ENCODE results near the gene EVC2.
"Not testable (repeated sequence)": the region's sequence is repeated elsewhere in the genome, so short reads cannot be mapped to it uniquely, and the experiment has no call there.

The EVC2 gene

DNA sequence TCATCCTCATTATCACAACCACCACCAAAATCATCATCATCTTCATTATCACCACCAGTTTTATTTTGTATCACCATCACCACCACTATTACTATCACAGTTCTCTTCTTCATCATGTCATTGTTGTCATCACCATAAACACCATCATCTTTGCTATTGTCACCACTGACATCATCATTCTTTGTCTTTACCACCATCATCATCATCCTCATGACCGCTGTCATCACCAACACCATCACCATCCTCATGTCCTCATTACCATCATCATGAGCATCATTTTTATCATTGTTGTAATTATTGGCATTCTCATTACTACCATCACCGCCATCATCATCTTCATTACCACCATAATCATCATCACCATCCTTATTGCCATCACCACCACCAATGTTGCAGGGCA lies 34.0 kb upstream of the EVC2 start:
- no peak for DNase-seq (ENCODE audit: low spot score)

DNA sequence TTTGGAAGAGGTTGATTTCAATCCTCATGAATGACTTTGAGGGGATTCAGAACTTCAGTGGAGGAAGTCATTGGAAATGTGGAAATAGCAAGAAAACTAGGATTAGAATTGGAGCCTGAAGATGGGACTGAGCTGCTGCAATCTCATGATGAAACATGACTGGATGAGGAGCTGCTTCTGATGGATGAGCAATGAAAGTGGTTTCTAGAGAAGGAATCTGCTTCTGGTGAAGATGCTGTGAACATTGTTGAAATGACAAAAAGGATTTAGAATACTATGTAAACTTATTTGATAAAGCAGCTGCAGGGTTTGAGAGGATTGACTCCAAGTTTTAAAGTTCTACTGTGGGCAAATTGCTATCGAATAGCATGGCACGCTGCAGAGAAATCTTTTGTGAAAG lies 29.7 kb upstream of the EVC2 start:
- DNase-seq (ENCODE audit: low spot score), result no peak

DNA sequence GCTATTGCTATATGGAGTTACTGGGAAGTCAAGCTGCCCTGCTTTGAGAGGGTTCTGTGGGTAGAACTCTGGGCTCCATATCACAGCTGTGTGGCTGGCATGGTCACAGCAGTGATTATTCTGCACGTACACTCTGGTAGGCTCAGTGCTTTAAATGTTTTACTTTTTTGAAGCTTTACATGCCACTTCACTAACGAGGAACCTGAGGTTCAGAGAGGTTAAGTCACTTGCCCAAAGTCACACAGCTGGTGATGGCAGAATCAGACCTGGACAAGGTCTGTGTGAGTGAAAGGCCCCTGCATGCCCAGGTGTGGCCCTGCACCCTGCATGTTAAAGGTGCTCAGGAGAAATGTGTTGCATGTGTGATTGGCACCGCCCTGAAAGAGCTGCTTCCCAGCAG lies 27.1 kb upstream of the EVC2 start:
- no peak for DNase-seq (ENCODE audit: low spot score)

DNA sequence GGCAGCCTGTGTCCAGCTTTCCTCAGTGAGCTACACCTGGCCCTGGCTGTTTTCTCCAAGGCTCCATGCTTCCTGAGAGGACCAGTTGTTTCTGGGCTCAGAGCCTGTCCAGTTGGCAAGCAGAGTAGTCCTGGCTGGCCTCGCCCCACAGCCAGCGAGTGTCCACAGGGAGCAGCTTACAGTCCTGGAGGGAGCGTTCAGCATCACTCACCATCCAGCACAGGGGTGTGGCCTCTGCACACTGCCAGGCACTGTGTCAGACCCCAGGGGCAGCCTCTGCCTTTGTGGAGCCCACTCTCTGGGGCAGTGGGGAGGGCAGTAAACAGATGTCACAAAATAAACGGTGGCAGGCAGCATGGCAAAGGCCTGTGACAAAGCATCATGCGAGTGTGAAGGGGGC lies 26.5 kb upstream of the EVC2 start:
- no peak for DNase-seq (ENCODE audit: low spot score)

DNA sequence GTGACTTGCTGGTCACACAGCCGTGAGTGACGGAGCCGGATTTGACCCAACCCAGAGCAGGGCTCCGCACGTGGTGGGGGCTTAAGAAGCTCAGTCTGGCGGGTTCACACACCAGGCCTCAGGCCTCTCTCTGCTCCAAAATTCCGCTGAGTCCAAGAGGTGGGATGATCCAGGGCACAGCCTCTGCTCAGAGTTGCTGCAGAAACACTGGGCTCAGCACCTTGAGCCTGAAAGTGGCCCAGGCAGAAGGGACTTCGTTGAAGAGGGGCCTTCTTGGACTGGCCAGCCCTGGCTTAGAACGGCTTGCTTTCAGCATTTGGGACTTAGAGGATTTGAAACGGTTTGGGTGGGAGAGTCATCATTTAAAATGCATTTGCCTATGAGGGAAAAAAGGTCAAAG lies 23.8 kb upstream of the EVC2 start:
- DNase-seq (ENCODE audit: low spot score), result no peak

DNA sequence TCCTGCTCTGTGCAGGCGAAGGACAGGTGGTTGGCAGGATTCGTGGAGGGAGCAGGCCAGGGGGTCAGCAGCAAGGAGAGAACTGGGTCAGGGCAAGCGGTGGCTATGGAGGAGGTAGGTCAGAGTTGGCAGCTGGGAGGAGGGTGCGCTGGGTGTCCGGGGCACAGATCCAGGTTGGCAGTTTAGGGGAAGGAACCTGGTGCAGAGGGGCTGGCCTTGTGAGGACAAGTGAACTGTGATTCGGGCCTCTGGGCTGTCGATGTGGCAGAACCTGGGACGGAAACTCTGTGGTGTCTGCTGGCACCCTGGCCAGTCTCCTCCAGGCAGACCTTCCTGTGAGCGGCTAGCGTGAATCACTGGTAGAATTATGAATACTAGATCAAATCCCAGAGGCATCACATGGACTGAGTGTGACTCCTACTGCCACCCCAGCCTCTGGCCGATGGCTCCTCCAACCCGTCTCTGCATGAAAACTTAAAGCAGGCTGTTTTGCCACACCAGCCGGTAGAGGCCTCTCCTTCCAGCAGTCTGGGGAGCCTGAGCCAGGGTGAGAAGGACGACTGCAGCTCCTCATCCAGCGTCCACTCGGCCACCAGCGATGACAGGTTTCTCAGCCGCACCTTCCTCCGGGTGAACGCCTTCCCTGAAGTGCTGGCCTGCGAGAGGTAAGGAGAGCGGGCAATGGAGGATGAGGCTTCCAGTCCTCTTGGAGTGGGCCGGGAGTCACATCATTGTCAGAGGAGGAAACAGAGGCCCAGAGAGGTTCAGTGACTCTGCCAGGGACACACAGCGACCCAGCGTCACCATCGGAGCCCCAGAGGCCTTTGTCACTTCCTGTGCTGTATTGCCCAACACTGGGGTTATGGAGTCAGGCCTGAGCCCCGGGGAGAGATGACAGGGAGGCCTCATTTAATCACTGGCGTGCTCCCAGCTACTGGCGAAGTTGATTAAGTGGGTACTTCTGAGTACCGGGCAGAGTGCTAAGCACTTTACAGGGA lies 22.9 kb upstream of the EVC2 start:
- DNase-seq (ENCODE audit: low spot score), result no peak

DNA sequence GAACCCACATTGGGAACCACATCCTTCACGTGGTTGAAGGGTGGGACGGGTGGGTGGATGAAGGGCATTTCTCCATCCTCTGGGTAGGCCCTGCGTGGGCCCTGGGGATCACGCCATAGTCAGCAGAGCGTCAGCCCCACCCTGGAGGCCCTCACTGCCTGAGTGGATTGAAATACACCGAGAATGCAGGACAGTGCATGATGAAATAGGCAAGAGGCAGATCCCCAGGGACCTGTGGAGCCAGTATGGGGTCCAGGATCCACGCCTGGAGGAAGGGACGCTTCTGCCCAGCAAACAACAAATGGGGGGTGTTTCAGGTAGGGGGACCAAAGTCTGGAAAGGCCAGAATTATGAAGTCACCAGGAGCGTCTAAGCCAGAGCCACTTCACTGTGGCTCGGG lies 22.1 kb upstream of the EVC2 start:
- DNase-seq (ENCODE audit: low spot score), result no peak

DNA sequence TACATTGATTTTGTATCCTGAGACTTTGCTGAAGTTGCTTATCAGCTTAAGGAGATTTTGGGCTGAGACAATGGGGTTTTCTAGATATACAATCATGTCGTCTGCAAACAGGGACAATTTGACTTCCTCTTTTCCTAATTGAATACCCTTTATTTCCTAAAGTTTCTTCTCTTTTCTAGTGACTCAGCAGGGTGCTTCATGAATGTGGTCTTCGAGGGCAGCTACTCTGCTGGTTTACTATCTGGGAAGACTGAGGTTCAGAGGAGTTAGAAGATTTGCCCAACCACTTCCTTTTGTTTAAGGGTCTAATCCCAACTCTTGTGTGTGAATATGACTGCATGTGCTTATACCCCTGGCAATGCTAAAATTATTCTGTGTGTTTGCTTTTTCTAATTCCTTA lies 20.1 kb upstream of the EVC2 start:
- not testable (repeated sequence) for DNase-seq (ENCODE audit: low spot score)

DNA sequence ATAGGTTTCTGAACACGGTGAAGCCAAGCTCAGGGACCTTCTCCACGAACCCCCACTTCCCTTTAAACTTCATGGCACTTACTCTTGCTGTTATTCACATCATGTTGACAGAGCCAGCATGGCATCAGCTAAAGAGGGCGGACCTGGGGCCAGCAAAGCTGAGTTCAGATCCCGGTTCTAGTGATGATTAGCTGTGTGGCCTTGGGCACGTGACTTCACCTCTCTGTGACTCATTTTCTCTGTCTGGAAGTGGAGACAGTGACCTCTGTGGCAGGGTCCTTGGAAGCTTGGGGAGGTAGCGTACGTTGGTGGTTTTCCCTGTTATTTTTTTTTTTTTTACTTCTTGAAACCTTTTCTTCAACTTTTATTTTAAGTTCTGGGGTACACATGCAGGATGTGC lies 16.0 kb upstream of the EVC2 start:
- DNase-seq (ENCODE audit: low spot score), result no peak

DNA sequence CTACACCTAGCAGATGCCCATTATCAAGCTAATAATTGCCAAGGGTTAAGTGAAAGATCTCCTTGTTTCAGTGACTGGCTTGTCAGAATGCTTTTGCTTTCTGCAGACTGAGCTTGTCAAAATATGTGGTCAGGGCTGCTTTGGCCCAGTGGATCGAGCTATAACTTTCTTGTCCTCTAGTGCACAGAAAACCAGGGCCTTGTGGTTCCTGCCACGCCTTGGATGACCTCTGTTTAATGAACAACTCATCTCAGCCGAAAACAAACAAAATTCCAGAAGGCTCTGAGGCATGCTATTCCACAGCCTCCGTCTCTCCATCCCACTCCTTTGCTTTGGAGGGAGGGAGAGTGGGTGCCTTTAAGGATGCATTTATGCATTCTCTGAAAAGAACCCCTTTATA lies 14.0 kb upstream of the EVC2 start:
- peak; percentile 11 for DNase-seq (ENCODE audit: low spot score)

DNA sequence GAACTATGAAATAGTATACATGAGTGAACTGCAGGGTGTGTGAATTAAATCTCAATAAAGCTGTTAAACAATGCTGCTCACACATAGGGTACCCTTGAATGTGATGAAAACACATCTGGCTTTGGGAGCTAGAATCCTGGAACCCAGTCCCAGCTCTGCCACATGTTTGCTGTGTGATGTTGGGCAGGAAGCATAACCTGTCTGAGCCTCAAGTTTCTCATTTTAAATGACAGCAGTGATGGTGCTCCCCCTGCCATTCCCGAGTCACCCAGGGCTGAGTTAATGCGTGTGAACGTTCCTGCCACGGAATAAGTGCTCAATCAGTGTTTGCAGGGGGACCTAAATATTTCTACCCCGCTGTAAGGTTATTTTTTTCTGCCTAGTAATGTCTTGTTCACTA lies 13.6 kb upstream of the EVC2 start:
- no peak for DNase-seq (ENCODE audit: low spot score)

DNA sequence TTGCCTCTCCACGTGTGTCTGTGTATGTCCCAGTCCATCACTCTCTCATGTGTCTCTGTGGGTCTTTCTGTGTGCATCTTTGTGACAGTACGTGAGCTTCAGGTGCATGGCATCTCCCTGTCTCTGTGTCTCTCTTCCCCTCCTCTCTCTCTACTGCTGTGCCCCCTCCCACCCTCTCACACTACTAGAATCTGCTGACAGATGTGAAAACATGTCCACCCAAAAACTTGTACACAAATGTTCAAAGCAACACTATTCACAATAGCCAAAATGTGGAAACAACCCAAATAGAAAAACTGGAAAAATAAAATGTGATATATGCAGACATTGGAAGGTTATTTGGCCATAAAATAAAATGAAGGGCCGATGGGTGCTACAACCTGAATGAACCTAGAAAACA lies 12.6 kb upstream of the EVC2 start:
- DNase-seq (ENCODE audit: low spot score), result no peak

DNA sequence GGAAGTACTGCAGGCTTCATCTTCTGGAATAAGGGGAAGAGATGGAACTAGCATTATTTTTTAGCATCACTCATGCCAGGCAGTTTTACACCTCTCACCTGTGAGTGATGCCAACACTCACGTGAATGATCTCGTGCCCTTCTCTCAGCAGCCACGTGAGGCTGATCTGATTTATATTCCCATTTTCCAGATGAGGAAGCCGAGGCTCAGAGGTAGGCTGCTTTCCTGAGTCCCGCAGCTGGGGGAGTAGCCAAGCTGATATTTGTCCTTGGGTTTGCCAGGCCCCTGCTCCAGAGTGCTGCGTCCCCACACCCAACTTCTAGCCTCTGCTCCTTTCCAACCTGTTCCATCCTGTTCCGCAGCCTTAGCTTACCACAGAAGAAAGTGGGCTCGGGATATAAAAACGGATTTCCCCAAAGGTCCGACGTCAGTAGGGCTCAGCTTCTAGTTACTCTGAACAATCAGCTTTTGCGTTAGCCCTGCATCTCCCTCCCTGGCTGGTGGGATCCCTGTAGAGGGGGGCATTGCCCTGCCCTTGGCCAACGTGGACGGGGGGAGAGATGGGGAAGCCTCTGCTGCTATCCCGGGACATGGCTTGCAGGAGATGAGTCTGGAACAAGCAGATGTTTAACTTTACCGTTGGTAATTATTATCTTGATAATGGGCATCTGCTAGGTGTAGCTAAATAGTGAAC lies 11.9 kb upstream of the EVC2 start:
- no peak for DNase-seq (ENCODE audit: low spot score)

DNA sequence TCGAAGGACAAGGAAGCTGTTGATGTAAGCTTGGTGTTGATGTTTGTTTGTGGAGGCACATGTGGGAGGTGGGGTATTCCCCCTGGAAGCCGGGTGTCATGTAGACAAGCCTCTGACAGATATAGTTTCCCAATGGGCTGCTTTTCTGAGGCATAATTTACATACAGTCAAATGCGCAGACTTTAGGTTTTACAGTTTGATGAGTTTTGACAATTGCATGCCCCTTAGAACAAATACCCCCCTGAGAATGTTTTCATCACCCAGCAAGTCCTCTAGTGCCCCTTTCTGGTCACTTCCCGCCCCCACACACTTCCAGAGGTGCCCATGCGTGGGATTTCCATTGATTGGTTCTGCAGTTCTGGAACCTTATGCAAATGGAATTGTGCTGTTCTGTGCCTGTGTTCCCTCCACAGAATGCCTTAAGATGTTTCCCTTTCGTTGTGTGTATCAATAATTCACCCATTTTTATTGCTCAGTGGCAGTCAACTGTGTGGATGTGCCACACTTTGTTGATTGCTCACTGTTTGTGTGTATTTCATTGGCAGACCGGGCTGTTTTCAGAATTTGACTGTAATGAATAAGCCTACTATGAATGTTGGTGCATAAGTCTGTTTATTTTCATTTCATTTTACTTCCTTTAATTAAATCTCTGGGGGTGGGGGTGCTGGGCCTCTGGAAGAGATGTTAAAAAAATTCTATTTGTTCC lies 11.1 kb upstream of the EVC2 start:
- DNase-seq (ENCODE audit: low spot score), result no peak

DNA sequence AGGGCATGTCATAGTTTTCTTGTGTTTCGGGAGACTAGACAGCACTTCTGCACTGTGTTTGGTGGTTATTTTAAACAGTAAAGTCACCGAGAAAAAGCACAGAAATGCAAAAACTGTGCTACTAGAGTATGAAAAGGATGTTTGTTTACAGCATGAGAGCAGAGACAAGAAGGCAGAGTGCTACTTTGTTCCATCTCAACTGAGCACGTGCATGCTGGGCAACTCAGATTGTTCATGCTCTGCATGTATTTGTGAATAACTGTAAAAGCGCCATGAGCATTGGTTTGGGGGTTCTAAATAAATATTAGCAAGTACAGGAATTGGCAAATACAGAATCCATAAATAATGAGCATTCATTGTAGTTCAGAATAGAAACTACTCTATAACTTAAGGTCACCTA lies 10.1 kb upstream of the EVC2 start:
- DNase-seq (ENCODE audit: low spot score), result no peak

DNA sequence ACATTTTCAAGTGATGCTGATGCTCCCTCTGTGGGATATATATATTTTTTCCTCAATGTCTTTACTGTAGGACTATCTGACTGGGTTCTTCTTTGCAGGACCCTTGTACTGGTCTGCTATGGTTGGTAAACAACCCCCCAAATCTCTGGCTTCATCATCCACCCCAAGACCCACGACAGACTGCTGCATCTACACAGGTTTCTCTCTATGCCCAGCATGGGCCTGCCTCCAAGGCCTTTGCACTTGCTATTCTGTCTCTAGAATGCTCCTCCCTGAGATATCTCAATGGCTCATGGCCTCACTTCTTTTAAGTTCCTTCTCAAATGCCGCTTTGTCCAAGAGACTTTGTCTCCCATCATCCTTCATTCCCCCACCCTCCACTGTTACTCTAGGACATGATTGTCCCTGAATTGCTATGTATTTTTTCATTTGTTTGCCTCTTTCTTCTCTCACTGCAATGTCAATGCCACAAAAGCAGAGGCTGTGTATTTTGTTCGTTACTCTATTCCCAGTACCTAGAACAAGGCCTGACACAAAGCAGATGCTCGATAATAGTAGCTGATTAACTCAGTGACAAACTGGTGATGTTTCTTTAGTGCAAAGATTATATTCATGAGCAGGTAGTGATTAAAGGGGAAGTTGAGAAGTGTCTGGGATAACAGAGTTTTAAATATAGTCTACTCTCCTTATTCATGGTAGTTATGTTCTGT lies 9.2 kb upstream of the EVC2 start:
- no peak for DNase-seq (ENCODE audit: low spot score)

DNA sequence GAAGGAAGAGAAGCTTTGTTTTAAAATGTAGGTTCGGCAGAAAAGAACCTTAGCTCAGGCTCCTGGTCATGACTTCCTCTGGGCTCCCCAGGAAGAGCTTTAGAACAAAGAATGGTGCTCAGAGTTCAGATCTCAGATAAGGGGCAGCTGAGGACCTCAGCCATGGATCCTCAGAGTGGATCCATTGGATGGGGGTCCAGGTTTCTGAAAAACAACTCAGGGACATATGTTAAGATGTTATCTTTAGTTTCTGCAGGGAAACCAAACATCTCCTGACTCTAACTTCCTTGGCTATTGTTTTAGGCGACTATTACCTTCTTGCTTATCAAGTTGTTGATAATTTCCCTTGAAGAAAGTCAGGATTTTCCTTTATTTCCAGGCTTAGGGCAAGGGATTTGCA lies 8.0 kb upstream of the EVC2 start:
- DNase-seq (ENCODE audit: low spot score), result no peak

DNA sequence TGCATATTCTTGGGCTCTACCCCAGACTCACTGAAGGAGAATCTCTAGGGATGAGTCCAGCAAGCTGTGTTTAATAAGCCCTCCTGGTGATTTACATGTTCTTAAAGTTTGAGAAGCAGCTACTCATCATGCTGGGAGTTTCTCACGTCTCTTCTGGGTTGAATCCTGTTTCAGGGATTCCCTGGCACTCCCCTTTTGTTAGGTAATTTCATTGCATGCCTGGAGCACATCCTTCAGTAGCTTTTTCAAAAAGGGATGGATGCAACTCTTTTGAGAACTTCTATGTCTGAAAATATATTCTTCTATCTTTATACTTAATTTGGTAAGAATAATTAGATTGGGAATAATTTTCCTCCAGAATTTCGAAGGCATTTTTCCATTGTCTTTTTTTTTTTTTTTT lies 7.0 kb upstream of the EVC2 start:
- no peak for DNase-seq (ENCODE audit: low spot score)

DNA sequence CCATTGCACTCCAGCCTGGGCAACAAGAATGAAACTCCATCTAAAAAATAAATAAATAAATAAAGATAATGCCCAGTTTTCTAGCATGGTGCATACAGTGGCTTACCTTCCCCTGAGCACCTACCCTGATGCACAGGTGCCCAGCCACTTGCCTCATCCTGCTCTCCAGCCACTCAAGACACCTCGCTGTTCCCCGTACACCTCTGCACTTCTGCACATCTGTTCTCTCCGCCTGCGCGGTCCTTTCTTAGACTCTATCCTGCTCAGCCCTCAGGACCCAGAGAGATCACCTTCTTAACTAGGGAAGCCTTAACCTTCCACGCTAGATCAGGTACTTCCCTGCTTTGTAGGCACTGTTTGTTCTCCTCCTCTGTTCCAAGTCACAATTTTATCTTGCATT lies 5.5 kb upstream of the EVC2 start:
- DNase-seq (ENCODE audit: low spot score), result no peak

DNA sequence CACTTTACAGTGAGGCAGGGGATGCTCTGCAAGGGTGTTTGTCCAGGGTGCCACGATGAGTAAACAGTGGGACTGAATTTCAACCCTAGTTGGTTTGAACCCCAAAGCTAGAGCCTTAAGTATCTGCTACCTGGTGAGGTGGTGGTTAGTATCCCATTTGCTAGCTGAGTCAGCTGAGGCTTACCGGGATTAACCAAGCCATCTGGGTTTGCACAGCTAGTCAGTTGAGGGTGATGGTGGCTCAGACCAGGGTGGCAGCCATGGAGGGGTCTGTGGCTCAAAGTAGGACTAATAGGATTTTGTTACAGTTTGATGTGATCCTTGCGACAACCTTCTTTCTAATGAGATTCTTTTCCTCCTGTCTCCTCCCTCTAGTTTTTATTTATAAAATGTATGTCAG lies 4.6 kb upstream of the EVC2 start:
- no peak for DNase-seq (ENCODE audit: low spot score)

DNA sequence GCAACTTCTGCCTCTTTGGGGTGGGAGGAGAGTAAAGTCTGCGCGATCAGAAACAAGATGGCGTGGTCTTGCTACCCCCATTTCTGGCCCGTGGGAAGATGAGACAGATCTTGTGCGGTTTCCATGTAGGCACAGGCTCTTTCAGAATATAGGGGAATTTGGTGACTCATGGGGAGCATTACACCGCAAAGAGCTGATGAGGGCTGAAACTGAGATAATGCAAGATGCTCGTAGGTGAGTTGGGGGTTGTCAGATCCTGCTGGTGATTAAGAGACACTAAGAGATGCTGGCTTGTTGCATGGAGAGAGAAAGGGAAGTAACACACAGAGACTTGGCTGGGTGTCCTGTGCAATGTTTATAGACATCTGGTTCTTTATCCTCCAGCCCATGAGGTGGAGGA lies 4.2 kb upstream of the EVC2 start:
- DNase-seq (ENCODE audit: low spot score), result no peak

DNA sequence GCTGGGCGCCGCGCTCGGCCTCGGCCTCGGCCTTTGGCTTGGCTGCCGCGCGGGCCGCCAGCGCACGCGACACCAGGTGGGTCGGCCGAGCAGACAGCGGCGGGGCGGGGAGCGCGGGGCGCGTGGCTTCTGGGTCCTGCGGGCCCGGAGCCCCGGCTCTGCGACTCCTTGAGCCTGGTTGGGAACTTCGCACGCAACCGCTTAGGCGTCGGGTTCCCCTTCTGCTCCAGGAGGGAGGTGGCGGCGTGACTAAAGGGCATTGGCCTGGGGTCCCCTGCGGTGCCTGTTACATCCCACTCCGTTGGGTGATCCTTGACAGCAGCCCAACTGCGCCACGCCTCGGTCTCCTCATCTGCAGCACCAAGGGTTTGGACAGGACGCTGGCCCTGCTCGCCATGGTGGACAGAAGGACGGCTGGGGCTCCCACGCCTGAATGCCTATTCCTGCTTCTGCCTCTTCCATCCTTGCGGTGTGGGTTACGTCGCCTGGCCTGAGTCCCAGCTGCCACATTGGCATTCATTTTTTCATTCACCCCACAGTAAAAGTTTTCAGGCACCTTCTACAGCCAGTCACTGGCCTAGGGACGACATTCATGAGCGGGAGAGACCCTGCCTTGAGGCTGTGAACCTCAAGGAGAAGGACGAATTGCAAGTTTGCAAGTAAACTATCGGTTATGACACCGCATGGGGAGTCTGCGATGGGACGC lies 3.3 kb upstream of the EVC2 start:
- DNase-seq (ENCODE audit: low spot score), result no peak

Data from SW480 (cell line).